Kidney (tissue), 14 donors: ENCODE data around the gene MAVS. TPM values are rescaled to one million over a fixed set of nuclear protein-coding genes. Genes with fewer than 3 reads are reported as not detected.
"Not testable (repeated sequence)": the region's sequence is repeated elsewhere in the genome, so short reads cannot be mapped to it uniquely, and the experiment has no call there.

Experiments used
- DNase-seq, 5 donors: peaks; one replicate each; pipeline ENCODE4 v3.0.0-alpha.2; 2013 to 2020
- FAIRE-seq: peaks from 2 replicates; lab custom pipeline; 2012; peaks lifted over from hg19 to GRCh38; lab: Jason Lieb, UNC
- H3K27ac ChIP-seq, 2 donors: one replicate each; pipeline ENCODE4 v1.7.0; 2013; ENCODE audit warnings: low read depth in 2 of 2, low read length in 2 of 2, inconsistent platforms in 1 of 2
- H3K27me3 ChIP-seq: one replicate; pipeline ENCODE4 v1.7.1; 2013; ENCODE audit warnings: low read length, inconsistent platforms; ENCODE audit not compliant: control insufficient read depth, insufficient read depth
- H3K36me3 ChIP-seq, 3 donors: one replicate each; pipeline versions ENCODE4 v1.7.0 to v1.7.1; 2013; ENCODE audit warnings: low read length in 3 of 3, control low read depth in 1 of 3, inconsistent platforms in 1 of 3; ENCODE audit not compliant: insufficient read depth in 3 of 3, control insufficient read depth in 2 of 3
- H3K4me1 ChIP-seq, 3 donors: one replicate each; pipeline versions ENCODE4 v1.7.0 to v1.7.1; 2013; ENCODE audit warnings: low read length in 3 of 3, inconsistent platforms in 1 of 3, low read depth in 1 of 3; ENCODE audit not compliant: control insufficient read depth in 2 of 3, insufficient read depth in 2 of 3
- H3K4me3 ChIP-seq, 3 donors: one replicate each; pipeline versions ENCODE4 v1.7.0 to v1.8.1; 2013; ENCODE audit warnings: low read length in 3 of 3, control low read depth in 1 of 3, inconsistent platforms in 1 of 3
- H3K9ac ChIP-seq, 3 donors: one replicate each; pipeline versions ENCODE4 v1.7.0 to v1.7.1; 2013; ENCODE audit warnings: low read length in 3 of 3, control low read depth in 1 of 3, inconsistent platforms in 1 of 3
- H3K9me3 ChIP-seq, 3 donors: one replicate each; pipeline versions ENCODE4 v1.7.0 to v1.7.1; 2013; ENCODE audit warnings: low read length in 3 of 3, control low read depth in 1 of 3, inconsistent platforms in 1 of 3; ENCODE audit not compliant: control insufficient read depth in 2 of 3, insufficient read depth in 1 of 3
- intact Hi-C: fragments of 100-400 bp; cut with DNase I; formaldehyde crosslinking; loops from one replicate; pipeline ENCODE4 v1.11.1; 2022
- polyA plus RNA-seq: library from polyadenylated mRNA; stranded (reverse); fragments of 350-450 nt; fragmentation: Illumina TruSeq; extraction: RNeasy Lipid Tissue Mini Kit (QIAGEN cat#74804); gene quantifications from one replicate; pipeline ENCODE4 v1.2.3, GENCODE V29; 2014; ENCODE audit warnings: low read depth, low replicate concordance; ENCODE audit not compliant: insufficient read depth
- total RNA-seq: library from RNA; stranded (reverse); fragmentation: NEBNext Ultra II Directional; extraction: Animal tissue kit (Norgen Biotek cat#: 25700); gene quantifications from one replicate; pipeline ENCODE4 v1.2.1, GENCODE V29; 2021
- TF ChIP-seq, protein P1 (sequence below): IDR thresholded peaks from 3 replicates; pipeline ENCODE4 v1.5.1; 2012; ENCODE audit warnings: mild to moderate bottlenecking, moderate library complexity, borderline replicate concordance; ENCODE audit not compliant: insufficient read depth; ENCODE audit errors: extremely low read depth
- donor health status: control.
- donor health status: control.
- donor health status: control.
- donor health status: control.
- donor health status: control.
- donor health status: DM: yes; HTN: yes; CAD: no.
- donor health status: Normal renal cell carcinoma (clear cell type).

MAVS gene
- total and polyA plus RNA-seq, 2 donors from 2014 or later = 10.0 to 46.8 TPM

DNA sequence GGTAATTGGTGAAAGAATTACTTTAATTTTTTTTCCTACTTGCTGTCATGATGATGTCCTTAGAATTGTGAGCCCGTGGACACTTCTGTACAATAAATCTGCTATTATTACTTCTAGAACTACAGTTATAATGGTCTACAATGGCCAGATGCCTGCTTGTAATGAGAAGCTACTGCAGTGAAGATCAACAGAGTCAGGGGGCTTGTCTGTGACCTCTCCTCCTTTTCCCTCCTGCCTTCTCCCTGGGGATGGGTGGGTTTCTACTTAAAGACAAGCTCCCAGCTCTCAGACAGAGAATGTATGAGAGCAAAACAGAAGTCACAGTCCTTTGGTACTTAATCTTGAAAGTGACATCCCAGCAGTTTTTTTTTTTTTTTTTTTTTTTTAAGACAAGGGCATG is 29.4 kb downstream of the MAVS start:
- DNase-seq = peak in 2 of 5 donors; percentile 37 to 71
- FAIRE-seq = no peak
- H3K36me3 ChIP-seq = peaks cover 0 to 16% (median 8%) of the 10 kb centered on the region in 3 donors
- H3K27ac ChIP-seq = no peak overlapping the region
- no peaks in the 10 kb centered on the region for H3K27me3 ChIP-seq
- no peak overlapping the region for H3K4me3 ChIP-seq
- TF ChIP-seq, protein P1, sequence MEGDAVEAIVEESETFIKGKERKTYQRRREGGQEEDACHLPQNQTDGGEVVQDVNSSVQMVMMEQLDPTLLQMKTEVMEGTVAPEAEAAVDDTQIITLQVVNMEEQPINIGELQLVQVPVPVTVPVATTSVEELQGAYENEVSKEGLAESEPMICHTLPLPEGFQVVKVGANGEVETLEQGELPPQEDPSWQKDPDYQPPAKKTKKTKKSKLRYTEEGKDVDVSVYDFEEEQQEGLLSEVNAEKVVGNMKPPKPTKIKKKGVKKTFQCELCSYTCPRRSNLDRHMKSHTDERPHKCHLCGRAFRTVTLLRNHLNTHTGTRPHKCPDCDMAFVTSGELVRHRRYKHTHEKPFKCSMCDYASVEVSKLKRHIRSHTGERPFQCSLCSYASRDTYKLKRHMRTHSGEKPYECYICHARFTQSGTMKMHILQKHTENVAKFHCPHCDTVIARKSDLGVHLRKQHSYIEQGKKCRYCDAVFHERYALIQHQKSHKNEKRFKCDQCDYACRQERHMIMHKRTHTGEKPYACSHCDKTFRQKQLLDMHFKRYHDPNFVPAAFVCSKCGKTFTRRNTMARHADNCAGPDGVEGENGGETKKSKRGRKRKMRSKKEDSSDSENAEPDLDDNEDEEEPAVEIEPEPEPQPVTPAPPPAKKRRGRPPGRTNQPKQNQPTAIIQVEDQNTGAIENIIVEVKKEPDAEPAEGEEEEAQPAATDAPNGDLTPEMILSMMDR = no peak
- intact Hi-C loops = no loop called here
- H3K9me3 ChIP-seq = no peaks in the 10 kb centered on the region
- H3K4me1 ChIP-seq = no peaks in the 10 kb centered on the region
- H3K9ac ChIP-seq = no peak overlapping the region

DNA sequence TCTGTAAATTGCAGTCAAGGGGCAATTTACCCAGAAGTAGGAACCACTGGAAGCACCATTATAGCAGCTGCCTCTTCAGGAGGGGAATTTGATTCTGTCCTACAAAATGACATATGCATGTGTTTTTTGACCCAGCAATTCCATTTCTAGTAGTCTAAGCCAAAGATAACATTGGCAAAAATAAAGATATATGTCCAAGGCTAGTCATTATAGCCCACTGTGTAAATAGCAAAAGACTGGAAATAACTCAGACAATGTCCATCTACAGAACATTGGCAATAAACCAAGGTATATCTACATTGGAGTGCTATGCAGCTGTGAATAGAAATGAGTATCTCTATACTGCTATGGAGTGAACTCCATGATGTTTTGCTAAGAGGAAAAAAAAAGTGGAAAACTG is 30.0 kb downstream of the MAVS start:
- intact Hi-C loops = no loop called here
- Histone ChIP-seq H3K27me3 (no peaks in the 10 kb centered on the region), H3K9me3 (no peaks in the 10 kb centered on the region), H3K27ac (no peak overlapping the region), H3K36me3 (peaks cover 0 to 10% (median 8%) of the 10 kb centered on the region in 3 donors), H3K4me3 (no peak overlapping the region), H3K9ac (no peak overlapping the region), H3K4me1 (no peaks in the 10 kb centered on the region)
- no peak for FAIRE-seq
- no peak for DNase-seq
- TF ChIP-seq, protein P1 = no peak

DNA sequence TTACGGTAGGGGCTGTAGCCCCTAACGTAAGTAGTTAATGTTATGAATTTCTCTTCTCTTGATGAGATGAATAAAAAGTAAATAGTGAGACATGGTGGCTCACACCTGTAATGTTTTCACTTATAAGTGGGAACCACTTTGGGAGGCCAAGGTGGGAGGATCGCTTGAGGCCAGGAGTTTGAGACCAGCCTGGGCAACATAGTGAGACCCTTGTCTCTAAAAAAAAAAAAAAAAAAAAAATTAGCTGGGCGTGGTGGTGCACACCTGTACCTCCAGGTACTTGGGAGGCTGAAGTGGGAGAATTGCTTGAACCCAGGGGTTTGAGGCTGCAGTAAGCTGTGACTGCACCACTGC is 32.3 kb downstream of the MAVS start:
- intact Hi-C loops, H3K27ac ChIP-seq, H3K27me3 ChIP-seq, H3K9me3 ChIP-seq, DNase-seq, H3K9ac ChIP-seq, FAIRE-seq, H3K4me1 ChIP-seq, H3K4me3 ChIP-seq, H3K36me3 ChIP-seq: not testable (repeated sequence)

DNA sequence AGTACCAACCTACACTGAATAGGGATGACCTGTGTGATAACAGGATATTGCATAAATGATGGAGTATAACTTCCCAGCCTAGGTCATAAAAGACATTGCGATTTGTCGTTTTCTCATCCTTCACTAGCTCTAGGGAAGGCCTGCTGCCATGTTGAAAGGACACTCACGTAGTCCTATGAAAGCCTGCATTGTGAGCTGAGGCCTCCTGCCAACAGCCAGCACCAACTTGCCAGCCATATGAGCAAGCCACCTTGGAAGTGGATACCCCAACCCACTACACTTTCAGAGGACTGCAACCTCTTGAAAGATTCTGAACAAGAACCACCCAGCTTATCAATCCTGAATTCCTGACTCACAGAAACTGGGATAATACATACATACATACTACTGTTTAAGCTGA is 39.1 kb downstream of the MAVS start:
- DNase-seq = no peak
- no peaks in the 10 kb centered on the region for H3K36me3 ChIP-seq
- intact Hi-C loops = no loop called here

More for the DNA sequence above, 39.1 kb downstream of the MAVS start:
- Histone ChIP-seq H3K9ac (no peak overlapping the region), H3K9me3 (no peaks in the 10 kb centered on the region), H3K4me3 (no peak overlapping the region), H3K27me3 (no peaks in the 10 kb centered on the region), H3K27ac (no peak overlapping the region), H3K4me1 (peaks cover 0 to 3% (median 0%) of the 10 kb centered on the region in 3 donors)
- FAIRE-seq = no peak
- TF ChIP-seq, protein P1 = no peak
